HepG2 (cell line): Measurements from ENCODE around the gene STMN1. TPM values are rescaled to one million over a fixed set of nuclear protein-coding genes. Genes with fewer than 3 reads are reported as not detected.

ENCODE experiments used
- microRNA-seq: library from miRNA; unstranded; fragments of <30 nt; microRNA quantifications from one replicate; pipeline ENCODE4, GENCODE V29; 2020
- polyA plus RNA-seq, 8 experiments: library from polyadenylated mRNA; depleted of rRNA in 3 of 8; stranded (reverse) in 7 of 8; unstranded in 1 of 8; fragments of >200 nt; fragmentation: Illumina TruSeq in 4 of 8; extraction: Trizol in 4 of 8; gene quantifications; 2 replicates each; pipeline versions ENCODE4 v1.2.1 to v1.2.3, GENCODE V29; 2011 to 2016; ENCODE audit warnings: low read depth in 4 of 8, missing spikeins in 1 of 8, mixed read lengths in 1 of 8; ENCODE audit not compliant: insufficient read depth in 1 of 8
- small RNA-seq, 3 experiments: library from RNA; depleted of rRNA; stranded (forward); fragments of <200 nt; gene quantifications; one replicate each; pipeline ENCODE3, GENCODE V24; 2012; ENCODE audit warnings: low read depth in 2 of 3, low replicate concordance in 1 of 3; ENCODE audit not compliant: insufficient read length in 3 of 3, insufficient read depth in 2 of 3
- total RNA-seq, 5 experiments: library from RNA; depleted of rRNA; stranded (reverse); fragments of >200 nt; fragmentation: Illumina TruSeq; extraction: Trizol; gene quantifications; 2 replicates each; pipeline ENCODE4 v1.2.3, GENCODE V29; 2016; ENCODE audit warnings: low read depth in 1 of 5

The STMN1 gene
- total and polyA plus RNA-seq, 2 of the 13 experiments (the other 11 are each of a cell fraction or from before 2014, with no cell fraction given): 45.9 to 409 TPM

Small RNAs within 50 kb of the gene (microRNA-seq; reads per million reads assigned to microRNA genes)
- 0.51 reads per million for gene MIR3917

Small RNAs within 50 kb of the gene (small RNA-seq; reads per million reads assigned to genes)
- gene AL033528.1 (0 reads per million in 3 experiments), gene RF00019 (0 reads per million in 3 experiments), gene SNRPFP2 (0 reads per million in 3 experiments)

Other genes starting within 250 kb of the STMN1 start
- 3.4 and 3.8 TPM in 2 replicates for gene SELENON, start 106.2 kb downstream of the STMN1 start, total RNA-seq (2016; rRNA removed; fragmentation: Illumina TruSeq; extraction: Trizol)
- gene SELENON, start 106.2 kb downstream of the STMN1 start, polyA plus RNA-seq (2011; rRNA removed): 8.0 and 8.9 TPM in 2 replicates
- 38.0 and 47.5 TPM in 2 replicates for gene MTFR1L, start 86.5 kb downstream of the STMN1 start, total RNA-seq (2016; rRNA removed; fragmentation: Illumina TruSeq; extraction: Trizol)
- gene MTFR1L, start 86.5 kb downstream of the STMN1 start, polyA plus RNA-seq (2011; rRNA removed): 55.7 and 68.1 TPM in 2 replicates
- gene AUNIP, start 47.0 kb downstream of the STMN1 start, total RNA-seq (2016; rRNA removed; fragmentation: Illumina TruSeq; extraction: Trizol): 12.3 and 12.8 TPM in 2 replicates
- 2.4 and 3.8 TPM in 2 replicates for gene AUNIP, start 47.0 kb downstream of the STMN1 start, polyA plus RNA-seq (2011; rRNA removed)
- gene PAQR7, start 30.7 kb downstream of the STMN1 start, total RNA-seq (2016; rRNA removed; fragmentation: Illumina TruSeq; extraction: Trizol): 6.0 and 13.2 TPM in 2 replicates
- gene PAQR7, start 30.7 kb downstream of the STMN1 start, polyA plus RNA-seq (2011; rRNA removed): 16.6 and 20.2 TPM in 2 replicates
- 6.9 and 9.2 TPM in 2 replicates for gene PAFAH2, start 91.6 kb upstream of the STMN1 start, total RNA-seq (2016; rRNA removed; fragmentation: Illumina TruSeq; extraction: Trizol)
- gene PAFAH2, start 91.6 kb upstream of the STMN1 start, polyA plus RNA-seq (2011; rRNA removed): 9.3 and 9.4 TPM in 2 replicates
- 0.28 and 0.35 TPM in 2 replicates for gene EXTL1, start 115.4 kb upstream of the STMN1 start, total RNA-seq (2016; rRNA removed; fragmentation: Illumina TruSeq; extraction: Trizol)
- 1.0 and 1.5 TPM in 2 replicates for gene EXTL1, start 115.4 kb upstream of the STMN1 start, polyA plus RNA-seq (2011; rRNA removed)
- not detected in 2 replicates for gene SLC30A2, start 139.7 kb upstream of the STMN1 start, total RNA-seq (2016; rRNA removed; fragmentation: Illumina TruSeq; extraction: Trizol)
- gene SLC30A2, start 139.7 kb upstream of the STMN1 start, polyA plus RNA-seq (2011; rRNA removed): not detected in 2 replicates
- gene TRIM63, start 161.2 kb upstream of the STMN1 start, total RNA-seq (2016; rRNA removed; fragmentation: Illumina TruSeq; extraction: Trizol): not detected in 2 replicates
- not detected in 2 replicates for gene TRIM63, start 161.2 kb upstream of the STMN1 start, polyA plus RNA-seq (2011; rRNA removed)
- 4.6 and 5.8 TPM in 2 replicates for gene PDIK1L, start 205.4 kb upstream of the STMN1 start, total RNA-seq (2016; rRNA removed; fragmentation: Illumina TruSeq; extraction: Trizol)
- 1.2 and 1.9 TPM in 2 replicates for gene PDIK1L, start 205.4 kb upstream of the STMN1 start, polyA plus RNA-seq (2011; rRNA removed)